DMS 273 (cell line): ENCODE results near the gene MS4A10.
A peak's percentile ranks its signal among the peaks of the same experiment; 100 is the strongest.
"Not testable (repeated sequence)": the region's sequence is repeated elsewhere in the genome, so short reads cannot be mapped to it uniquely, and the experiment has no call there.

Experiments used
- DNase-seq: peaks from one replicate; lab custom pipeline; 2025; ENCODE audit not compliant: unreplicated experiment; lab: John Stamatoyannopoulos, UW

MS4A10 gene

GRCh38 chr11:60823745-60824306 lies 38.7 kb downstream of the MS4A10 start:
- not testable (repeated sequence) for DNase-seq

- DNase-seq, result no peak
These were observed 40.0 kb downstream of the MS4A10 start for GRCh38 chr11:60825118-60825517.

- no peak for DNase-seq
These were observed 40.7 kb downstream of the MS4A10 start for GRCh38 chr11:60825790-60826189.

GRCh38 chr11:60830478-60831142 lies 45.5 kb downstream of the MS4A10 start:
- DNase-seq, result no peak

- DNase-seq, result peak; percentile 89
These were observed 46.0 kb downstream of the MS4A10 start for GRCh38 chr11:60831143-60831500.

- DNase-seq, result peak; percentile 29
These were observed 46.5 kb downstream of the MS4A10 start for GRCh38 chr11:60831501-60832079.

GRCh38 chr11:60834742-60835533 lies 49.8 kb downstream of the MS4A10 start:
- no peak for DNase-seq

- peak; percentile 36 for DNase-seq
These were observed 50.4 kb downstream of the MS4A10 start for GRCh38 chr11:60835534-60835846.

GRCh38 chr11:60836866-60837515 lies 51.9 kb downstream of the MS4A10 start:
- DNase-seq, result no peak

- peak; percentile 59 for DNase-seq
These were observed 53.0 kb downstream of the MS4A10 start for GRCh38 chr11:60838132-60838531.

- DNase-seq, result no peak
These were observed 55.6 kb downstream of the MS4A10 start for GRCh38 chr11:60840470-60841430.

- DNase-seq, result peak; percentile 97
These were observed 56.9 kb downstream of the MS4A10 start, which contains the start of gene CCDC86 for GRCh38 chr11:60841797-60842667. Gene CCDC86, plus strand, starts transcription at chr11:60842113. Its CDS starts 12 bp downstream, at chr11:60842125.

- no peak for DNase-seq
These were observed 57.8 kb downstream of the MS4A10 start for GRCh38 chr11:60842668-60843600.

- DNase-seq, result no peak
These were observed 59.1 kb downstream of the MS4A10 start for GRCh38 chr11:60844045-60844869.

GRCh38 chr11:60844870-60845221 lies 59.7 kb downstream of the MS4A10 start:
- DNase-seq, result no peak

- no peak for DNase-seq
These were observed 60.2 kb downstream of the MS4A10 start for GRCh38 chr11:60845338-60845737.

GRCh38 chr11:60847281-60847680 lies 62.1 kb downstream of the MS4A10 start:
- no peak for DNase-seq
